Activated CD4-positive, alpha-beta T cell treated with anti-CD3 and anti-CD28 coated beads, Interleukin-2, amount 10 ng/mL, durations not matched to agents 24 days and 14 days (primary cell): ENCODE results near the gene SERPIND1. TPM values are rescaled to one million over a fixed set of nuclear protein-coding genes. Genes with fewer than 3 reads are reported as not detected.
"Not testable (repeated sequence)": the region's sequence is repeated elsewhere in the genome, so short reads cannot be mapped to it uniquely, and the experiment has no call there.

Experiments used
- DNase-seq: peaks from one replicate; pipeline ENCODE4 v3.0.0; 2022
- H3K27ac Mint-ChIP-seq: one replicate; pipeline ENCODE4 v1.8.0; 2022; ENCODE audit warnings: mild to moderate bottlenecking, mixed read lengths
- H3K27me3 Mint-ChIP-seq: one replicate; pipeline ENCODE4 v1.8.0; 2022; ENCODE audit warnings: mixed read lengths
- H3K36me3 Mint-ChIP-seq: one replicate; pipeline ENCODE4 v1.8.0; 2022; ENCODE audit warnings: low read depth, mild to moderate bottlenecking, mixed read lengths
- H3K4me1 Mint-ChIP-seq: one replicate; pipeline ENCODE4 v1.8.0; 2021; ENCODE audit warnings: mixed read lengths
- H3K4me3 Mint-ChIP-seq: one replicate; pipeline ENCODE4 v1.8.0; 2022; ENCODE audit warnings: mild to moderate bottlenecking, moderate library complexity, mixed read lengths
- H3K9me3 Mint-ChIP-seq: one replicate; pipeline ENCODE4 v1.8.0; 2021; ENCODE audit warnings: mixed read lengths
- intact Hi-C: fragments of 100-400 bp; cut with micrococcal nuclease; formaldehyde crosslinking; loops from one replicate; pipeline ENCODE4 v1.15.1; 2023
- total RNA-seq: library from RNA; stranded (reverse); gene quantifications from 2 replicates; pipeline ENCODE4 v1.2.3, GENCODE V29; 2022

Gene SERPIND1
- total RNA-seq, 1 donor from 2014 or later = not detected

DNA sequence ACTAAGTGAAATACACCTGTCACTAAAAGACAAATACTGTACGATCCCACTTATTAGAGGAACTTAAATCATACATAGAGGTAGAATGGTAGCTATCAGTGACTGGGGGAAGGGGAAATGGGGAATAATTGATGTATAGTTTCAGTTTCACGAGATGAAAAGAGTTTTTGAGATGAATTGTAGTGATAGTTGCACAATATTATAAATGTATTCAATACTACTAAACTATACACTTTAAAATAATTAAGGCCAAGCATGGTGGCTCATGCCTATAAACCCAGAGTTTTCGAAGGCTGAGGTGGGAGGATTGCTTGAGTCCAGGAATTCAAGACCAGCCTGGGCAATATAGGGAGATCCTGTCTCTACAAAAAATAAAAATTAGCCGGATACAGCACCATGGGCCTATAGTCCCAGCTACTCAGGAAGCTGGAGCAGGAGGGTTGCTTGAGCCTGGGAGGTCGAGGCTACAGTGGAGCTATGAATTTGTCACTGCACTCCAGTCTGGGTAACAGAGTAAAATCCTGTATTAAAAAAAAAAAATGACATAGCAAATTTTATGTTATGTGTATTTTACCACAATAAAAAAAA is 40.4 kb downstream of the SERPIND1 start:
- H3K27me3 Mint-ChIP-seq = no peaks in the 10 kb centered on the region
- H3K36me3 Mint-ChIP-seq = peaks cover 56% of the 10 kb centered on the region
- peaks cover 8% of the 10 kb centered on the region for H3K4me1 Mint-ChIP-seq
- H3K27ac Mint-ChIP-seq = no peak overlapping the region
- H3K4me3 Mint-ChIP-seq = no peak overlapping the region
- intact Hi-C loops = no loop called here
- no peak for DNase-seq
- no peaks in the 10 kb centered on the region for H3K9me3 Mint-ChIP-seq

DNA sequence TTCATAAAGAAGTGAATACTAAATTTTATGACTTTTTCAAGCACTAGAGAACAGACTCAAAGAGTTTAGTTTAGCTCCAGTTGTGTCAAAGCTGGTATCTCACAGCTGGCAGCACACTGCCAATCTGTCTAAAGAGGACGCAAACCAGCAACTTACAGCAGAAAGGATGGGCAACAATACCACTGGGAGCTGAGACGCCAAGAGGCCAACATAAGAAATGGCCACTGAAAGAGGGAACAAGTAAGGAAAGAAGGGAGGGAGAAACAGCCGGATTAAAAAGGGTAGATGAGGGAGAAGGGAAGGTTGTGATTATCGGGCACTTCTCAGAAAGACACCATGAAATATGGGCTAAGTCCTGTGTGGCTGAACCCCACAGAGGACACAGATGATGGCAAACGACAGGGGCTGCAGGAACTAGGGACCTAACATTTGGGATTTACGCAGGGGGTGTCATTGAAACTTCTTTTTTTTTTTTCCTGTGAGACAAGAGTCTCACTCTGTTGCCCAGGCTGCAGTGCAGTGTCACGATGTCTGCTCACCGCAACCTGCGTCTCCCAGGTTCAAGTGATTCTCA is 41.7 kb downstream of the SERPIND1 start:
- H3K9me3 Mint-ChIP-seq = no peaks in the 10 kb centered on the region

DNA sequence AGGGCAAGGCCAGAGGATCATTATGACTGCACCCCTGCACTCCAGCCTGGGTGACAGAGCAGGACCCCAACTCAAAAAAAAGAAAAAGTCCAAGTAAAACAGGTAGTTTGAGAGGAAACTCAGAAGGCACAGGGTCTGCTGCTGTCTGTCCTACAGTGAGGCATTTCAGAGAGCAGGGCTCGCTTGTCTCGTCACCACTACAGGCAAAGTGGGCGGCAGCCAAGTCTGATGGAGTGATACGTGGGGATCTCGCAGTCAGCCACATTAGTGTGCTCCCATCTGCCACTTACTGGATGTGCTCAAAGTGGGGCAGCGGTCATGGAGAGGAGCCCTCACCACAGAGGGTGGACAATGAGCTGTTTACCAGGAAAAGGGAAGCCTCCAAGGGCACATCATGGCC is 42.6 kb downstream of the SERPIND1 start:
- intact Hi-C loops = no loop called here
- Mint-ChIP-seq H3K27ac (no peak overlapping the region), H3K4me1 (peaks cover under 1% of the 10 kb centered on the region), H3K9me3 (no peaks in the 10 kb centered on the region), H3K36me3 (peaks cover 39% of the 10 kb centered on the region), H3K27me3 (no peaks in the 10 kb centered on the region), H3K4me3 (no peak overlapping the region)
- DNase-seq = no peak

More for the DNA sequence above, 41.7 kb downstream of the SERPIND1 start:
- Mint-ChIP-seq H3K4me1 (peaks cover 8% of the 10 kb centered on the region), H3K4me3 (no peak overlapping the region), H3K27ac (no peak overlapping the region), H3K36me3 (peaks cover 49% of the 10 kb centered on the region), H3K27me3 (no peaks in the 10 kb centered on the region)
- DNase-seq = no peak
- intact Hi-C loops = no loop called here

DNA sequence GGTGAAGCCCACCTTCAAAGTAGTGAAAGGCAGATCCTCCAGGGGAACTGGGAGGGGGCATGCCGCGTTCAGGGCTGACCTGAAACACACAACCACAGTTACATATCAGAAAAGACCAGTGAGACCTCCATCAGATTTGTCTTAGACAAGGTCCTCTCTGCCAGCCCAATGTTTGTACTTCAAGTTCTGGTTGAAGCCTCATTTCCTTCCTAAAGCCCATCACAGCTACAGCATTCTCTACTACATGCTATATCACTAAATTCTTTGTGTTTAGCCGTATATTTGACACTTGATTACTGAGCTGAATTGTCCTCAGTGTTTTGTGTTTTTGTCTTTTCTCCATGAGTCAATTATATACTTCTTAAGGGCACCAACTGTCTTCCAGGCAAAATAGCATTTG is 44.6 kb downstream of the SERPIND1 start:
- Mint-ChIP-seq H3K27me3 (no peaks in the 10 kb centered on the region), H3K27ac (no peak overlapping the region), H3K36me3 (peaks cover 33% of the 10 kb centered on the region), H3K9me3 (no peaks in the 10 kb centered on the region), H3K4me1 (no peaks in the 10 kb centered on the region), H3K4me3 (no peak overlapping the region)
- DNase-seq = no peak
- intact Hi-C loops = no loop called here

DNA sequence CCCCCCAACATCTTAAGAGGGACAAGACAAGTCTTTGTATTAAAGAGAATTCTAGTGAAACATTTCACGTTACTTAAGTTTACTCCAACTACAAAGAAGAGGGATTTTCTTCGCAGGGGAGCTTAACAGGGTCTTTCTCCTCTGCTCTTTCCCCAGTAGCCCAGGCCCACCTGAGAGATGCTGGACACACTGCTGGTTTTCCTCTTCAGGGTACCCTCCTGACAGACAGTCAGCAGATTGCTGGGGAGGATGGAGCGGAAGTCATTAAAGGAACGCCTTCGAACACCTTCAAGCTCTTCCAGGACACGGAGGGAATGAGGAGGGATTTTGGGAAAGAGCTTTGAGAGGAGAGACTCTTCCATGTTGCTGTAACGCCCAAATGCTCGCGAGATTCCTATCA is 45.6 kb downstream of the SERPIND1 start:
- H3K4me1 Mint-ChIP-seq = no peaks in the 10 kb centered on the region
- H3K27me3 Mint-ChIP-seq = no peaks in the 10 kb centered on the region
- H3K4me3 Mint-ChIP-seq = no peak overlapping the region
- intact Hi-C loops = no loop called here
- no peak overlapping the region for H3K27ac Mint-ChIP-seq
- no peaks in the 10 kb centered on the region for H3K9me3 Mint-ChIP-seq
- DNase-seq = no peak
- peaks cover 32% of the 10 kb centered on the region for H3K36me3 Mint-ChIP-seq

DNA sequence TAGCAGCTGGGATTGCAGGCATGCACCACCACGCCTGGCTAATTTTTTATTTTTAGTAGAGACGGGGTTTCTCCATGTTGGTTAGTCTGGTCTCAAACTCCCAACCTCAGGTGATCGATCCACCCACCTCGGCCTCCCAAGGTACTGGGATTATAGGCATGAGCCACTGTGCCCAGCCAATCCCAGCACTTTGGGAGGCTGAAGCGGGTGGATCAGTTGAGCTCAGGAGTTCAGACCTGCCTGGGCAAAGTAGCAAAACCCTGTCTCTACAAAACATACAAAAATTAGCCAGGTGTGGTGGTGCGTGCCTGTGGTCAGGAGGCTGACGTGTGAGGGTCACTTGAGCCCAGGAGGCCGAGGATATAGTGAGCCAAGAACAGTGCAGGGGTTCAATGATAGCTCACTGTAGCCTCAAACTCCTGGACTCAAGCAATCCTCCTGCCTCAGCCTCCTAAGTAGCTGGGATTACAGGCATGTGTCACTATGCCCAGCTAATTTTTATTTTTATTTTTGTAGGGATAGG is 47.9 kb downstream of the SERPIND1 start:
- peaks cover 36% of the 10 kb centered on the region for H3K36me3 Mint-ChIP-seq
- H3K27ac Mint-ChIP-seq, intact Hi-C loops, H3K4me1 Mint-ChIP-seq, DNase-seq, H3K4me3 Mint-ChIP-seq, H3K9me3 Mint-ChIP-seq, H3K27me3 Mint-ChIP-seq: not testable (repeated sequence)

DNA sequence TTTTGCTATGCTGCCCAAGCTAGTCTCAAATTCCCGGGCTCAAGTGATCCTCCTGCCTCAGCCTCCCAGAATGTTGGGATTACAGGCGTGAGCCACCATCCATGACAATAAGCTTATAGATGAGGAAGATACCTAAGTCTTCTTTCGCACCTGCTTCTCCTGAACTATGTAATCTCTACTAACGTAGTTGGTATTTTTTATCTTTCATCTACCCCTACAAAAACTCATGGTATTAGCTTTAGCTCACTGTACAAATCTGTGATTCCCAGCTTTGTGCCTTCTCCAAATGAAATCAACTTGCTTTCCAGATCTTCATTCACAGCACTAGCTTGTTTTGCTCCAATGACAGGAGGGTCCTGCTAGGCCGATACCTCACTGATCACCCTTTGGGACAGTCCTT is 48.3 kb downstream of the SERPIND1 start:
- Mint-ChIP-seq H3K36me3 (peaks cover 32% of the 10 kb centered on the region), H3K9me3 (no peaks in the 10 kb centered on the region), H3K27me3 (no peaks in the 10 kb centered on the region), H3K4me3 (no peak overlapping the region), H3K4me1 (no peaks in the 10 kb centered on the region), H3K27ac (no peak overlapping the region)
- no peak for DNase-seq
- intact Hi-C loops = no loop called here

DNA sequence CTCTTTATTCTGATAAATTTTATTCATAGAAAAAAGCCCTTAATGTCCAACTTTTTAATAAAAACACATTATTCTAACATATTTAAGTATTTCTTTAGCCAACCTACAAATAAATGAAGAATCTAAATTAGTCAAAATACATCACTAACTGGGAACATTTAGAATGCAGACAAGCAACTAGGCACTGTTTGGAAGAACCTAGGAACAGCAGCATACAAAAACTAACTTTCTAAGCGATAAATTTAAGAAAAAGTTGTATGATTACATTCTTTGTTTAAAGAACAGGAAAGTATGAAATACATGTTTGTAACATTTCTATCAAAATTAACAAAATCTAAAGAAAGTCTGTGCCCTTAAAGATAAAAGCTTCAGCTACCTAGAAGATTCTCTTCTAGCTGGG is 49.4 kb downstream of the SERPIND1 start:
- intact Hi-C loops = no loop called here
- no peak for DNase-seq
- Mint-ChIP-seq H3K27ac (no peak overlapping the region), H3K27me3 (no peaks in the 10 kb centered on the region), H3K4me1 (no peaks in the 10 kb centered on the region), H3K36me3 (peaks cover 32% of the 10 kb centered on the region), H3K4me3 (no peak overlapping the region), H3K9me3 (no peaks in the 10 kb centered on the region)

DNA sequence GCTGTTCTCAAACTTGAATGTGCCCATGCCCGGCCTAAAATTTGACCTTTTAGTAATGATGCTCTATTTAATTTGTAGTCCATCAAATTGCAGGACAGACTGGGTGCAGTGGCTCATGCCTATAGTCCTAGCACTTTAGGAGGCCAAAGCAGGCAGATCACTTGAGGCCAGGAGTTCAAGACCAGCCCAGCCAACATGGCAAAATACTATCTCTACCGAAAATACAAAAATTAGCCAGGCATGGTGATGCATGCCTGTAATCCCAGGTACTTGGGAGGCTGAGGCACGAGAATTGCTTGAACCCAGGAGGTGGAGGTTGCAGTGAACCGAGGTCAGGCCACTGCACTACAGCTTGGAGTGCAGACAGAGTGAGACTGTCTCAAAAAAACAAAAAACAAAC is 51.3 kb downstream of the SERPIND1 start:
- H3K9me3 Mint-ChIP-seq, intact Hi-C loops, H3K4me3 Mint-ChIP-seq, H3K27me3 Mint-ChIP-seq, H3K4me1 Mint-ChIP-seq, DNase-seq, H3K27ac Mint-ChIP-seq: not testable (repeated sequence)
- peaks cover 39% of the 10 kb centered on the region for H3K36me3 Mint-ChIP-seq

DNA sequence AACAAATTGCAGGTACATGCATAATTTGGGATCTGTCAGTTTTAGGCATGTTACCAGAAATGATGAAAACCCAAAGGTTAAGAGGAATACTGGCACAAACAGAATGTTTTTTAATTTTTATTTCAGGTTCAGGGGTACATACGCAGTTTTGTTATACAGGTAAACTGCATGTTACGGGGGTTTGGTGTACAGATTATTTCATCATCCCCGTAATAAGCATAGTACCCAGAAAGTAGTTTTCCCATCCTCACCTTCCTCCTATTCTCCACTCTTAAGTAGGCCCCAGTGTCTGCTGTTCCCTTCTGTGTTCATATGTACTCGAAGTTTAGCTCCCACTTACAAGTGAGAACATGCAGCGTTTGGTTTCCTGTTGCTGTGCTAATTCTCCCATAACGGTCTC is 51.7 kb downstream of the SERPIND1 start:
- DNase-seq = no peak
- H3K27ac Mint-ChIP-seq = no peak overlapping the region
- no peak overlapping the region for H3K4me3 Mint-ChIP-seq
- intact Hi-C loops = no loop called here
- no peaks in the 10 kb centered on the region for H3K9me3 Mint-ChIP-seq
- H3K4me1 Mint-ChIP-seq = no peaks in the 10 kb centered on the region
- peaks cover 44% of the 10 kb centered on the region for H3K36me3 Mint-ChIP-seq
- no peaks in the 10 kb centered on the region for H3K27me3 Mint-ChIP-seq

DNA sequence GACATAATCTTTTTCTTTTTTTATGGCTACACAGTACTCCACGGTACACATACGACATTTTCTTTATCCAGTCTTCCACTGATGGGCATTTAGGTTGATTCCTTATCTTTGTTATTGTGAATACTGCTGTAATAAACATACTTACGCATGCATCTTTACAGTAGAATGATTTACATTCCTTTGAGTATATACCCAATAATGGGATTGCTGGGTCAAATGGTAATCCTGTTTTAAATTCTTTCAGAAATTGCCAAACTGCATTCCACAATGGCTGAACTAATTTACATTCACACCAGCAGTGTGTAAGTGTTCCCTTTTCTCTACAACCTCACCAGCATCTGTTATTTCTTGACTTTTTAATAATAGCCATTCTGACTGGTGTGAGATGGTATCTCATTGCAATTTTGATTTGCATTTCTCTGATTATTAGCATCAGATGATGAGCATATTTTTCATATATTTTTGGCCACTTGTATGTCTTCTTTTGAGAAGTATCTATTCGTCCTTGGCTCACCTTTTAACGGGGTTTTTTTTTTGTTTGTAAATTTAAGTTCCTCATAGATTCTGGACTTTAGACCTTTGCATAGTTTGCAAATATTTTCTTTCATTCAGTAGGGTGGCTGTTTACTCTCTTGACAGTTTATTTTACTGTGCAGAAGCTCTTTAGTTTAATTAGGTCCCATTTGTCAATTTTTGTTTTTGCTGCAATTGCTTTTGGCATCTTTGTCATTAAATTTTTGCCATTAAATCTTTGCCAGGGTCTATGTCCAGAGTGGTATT is 52.6 kb downstream of the SERPIND1 start:
- DNase-seq, H3K4me1 Mint-ChIP-seq, intact Hi-C loops, H3K27me3 Mint-ChIP-seq, H3K27ac Mint-ChIP-seq, H3K4me3 Mint-ChIP-seq, H3K9me3 Mint-ChIP-seq: not testable (repeated sequence)
- H3K36me3 Mint-ChIP-seq = peaks cover 50% of the 10 kb centered on the region

DNA sequence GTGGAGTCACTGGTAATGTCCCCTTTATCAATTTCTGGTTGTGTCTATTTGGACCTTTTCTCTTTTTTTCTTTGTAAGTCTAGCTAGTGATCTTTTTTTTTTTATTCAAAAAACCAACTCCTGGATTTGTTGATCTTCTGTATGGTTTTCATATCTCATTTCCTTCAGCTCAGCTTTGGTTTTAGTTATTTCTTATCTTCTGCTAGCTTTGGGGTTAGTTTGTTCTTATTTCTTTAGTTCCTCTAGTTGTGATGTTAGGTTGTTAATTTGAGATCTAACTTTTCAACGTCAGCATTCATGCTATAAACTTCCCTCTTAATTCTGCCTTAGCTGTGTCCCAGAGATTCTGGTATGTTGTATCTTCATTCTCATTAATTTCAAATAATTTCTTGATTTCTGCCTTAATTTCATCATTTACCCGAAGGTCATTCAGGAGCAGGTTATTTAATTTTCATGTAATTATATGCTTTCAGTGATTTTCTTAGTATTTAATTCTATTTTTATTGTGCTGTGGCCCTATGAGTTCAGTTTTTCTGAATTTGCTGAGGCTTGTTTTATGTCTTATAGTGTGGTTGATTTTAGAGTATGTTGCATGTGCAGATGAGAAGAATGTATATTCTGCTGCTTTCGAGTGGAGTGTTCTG is 55.7 kb downstream of the SERPIND1 start:
- Mint-ChIP-seq H3K4me1 (no peaks in the 10 kb centered on the region), H3K36me3 (peaks cover 58% of the 10 kb centered on the region), H3K27me3 (no peaks in the 10 kb centered on the region), H3K27ac (no peak overlapping the region), H3K4me3 (no peak overlapping the region), H3K9me3 (no peaks in the 10 kb centered on the region)
- no peak for DNase-seq
- intact Hi-C loops = no loop called here

DNA sequence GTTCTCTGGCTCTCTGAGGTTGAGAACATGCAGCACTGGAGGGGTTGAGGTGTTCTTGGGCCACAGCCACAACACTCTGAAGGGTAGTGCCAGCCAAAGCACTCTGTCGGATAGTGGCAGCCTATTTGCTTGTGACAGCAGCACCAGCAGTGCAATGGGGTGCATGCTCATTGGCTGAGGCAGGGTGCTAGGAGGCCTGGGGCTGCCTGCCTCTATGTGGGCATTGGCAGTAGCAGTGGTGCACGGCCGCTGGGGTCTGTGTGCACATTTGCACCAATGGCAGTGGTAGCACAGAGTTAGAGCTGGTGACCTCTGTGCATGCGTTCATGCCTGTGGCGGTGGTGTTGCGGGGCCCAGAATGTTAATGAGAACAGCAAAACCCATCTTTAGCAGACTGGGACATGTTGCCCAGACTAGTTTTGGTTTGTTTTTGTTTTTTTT is 59.3 kb downstream of the SERPIND1 start:
- Mint-ChIP-seq H3K4me1 (peaks cover 5% of the 10 kb centered on the region), H3K4me3 (no peak overlapping the region), H3K27ac (no peak overlapping the region), H3K36me3 (peaks cover 42% of the 10 kb centered on the region), H3K9me3 (no peaks in the 10 kb centered on the region), H3K27me3 (no peaks in the 10 kb centered on the region)
- intact Hi-C loops = no loop called here
- DNase-seq = no peak

DNA sequence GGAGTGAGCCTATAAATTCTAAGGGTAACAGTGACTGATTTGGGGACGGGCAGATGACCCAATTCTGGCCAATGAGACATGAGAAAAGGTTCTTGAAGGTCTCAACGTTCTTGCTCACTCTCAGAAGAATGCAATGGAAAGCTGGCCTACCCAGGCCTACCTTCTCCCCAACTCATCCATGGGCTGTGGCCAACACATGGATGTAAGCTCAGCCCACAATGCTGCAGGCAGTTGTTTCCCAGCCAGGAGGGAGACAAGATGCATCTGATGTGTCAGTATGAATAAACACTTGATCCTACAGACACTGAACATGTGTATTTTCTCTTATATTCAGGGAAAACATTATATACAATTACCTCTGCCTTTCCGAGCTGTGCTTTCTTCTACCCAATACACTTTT is 60.3 kb downstream of the SERPIND1 start:
- intact Hi-C loops = no loop called here

More for the DNA sequence above, 60.3 kb downstream of the SERPIND1 start:
- Mint-ChIP-seq H3K27ac (no peak overlapping the region), H3K4me3 (no peak overlapping the region), H3K9me3 (no peaks in the 10 kb centered on the region), H3K4me1 (peaks cover 5% of the 10 kb centered on the region), H3K36me3 (peaks cover 41% of the 10 kb centered on the region), H3K27me3 (no peaks in the 10 kb centered on the region)
- no peak for DNase-seq
